Kidney (tissue), 14 donors: Measurements from ENCODE around the gene NF2. TPM values are rescaled to one million over a fixed set of nuclear protein-coding genes. Genes with fewer than 3 reads are reported as not detected.

Experiments
- DNase-seq, 5 donors: peaks; one replicate each; pipeline ENCODE4 v3.0.0-alpha.2; 2013 to 2020
- FAIRE-seq: peaks from 2 replicates; lab custom pipeline; 2012; peaks lifted over from hg19 to GRCh38; lab: Jason Lieb, UNC
- H3K27ac ChIP-seq, 2 donors: one replicate each; pipeline ENCODE4 v1.7.0; 2013; ENCODE audit warnings: low read depth in 2 of 2, low read length in 2 of 2, inconsistent platforms in 1 of 2
- H3K27me3 ChIP-seq: one replicate; pipeline ENCODE4 v1.7.1; 2013; ENCODE audit warnings: low read length, inconsistent platforms; ENCODE audit not compliant: control insufficient read depth, insufficient read depth
- H3K36me3 ChIP-seq, 3 donors: one replicate each; pipeline versions ENCODE4 v1.7.0 to v1.7.1; 2013; ENCODE audit warnings: low read length in 3 of 3, control low read depth in 1 of 3, inconsistent platforms in 1 of 3; ENCODE audit not compliant: insufficient read depth in 3 of 3, control insufficient read depth in 2 of 3
- H3K4me1 ChIP-seq, 3 donors: one replicate each; pipeline versions ENCODE4 v1.7.0 to v1.7.1; 2013; ENCODE audit warnings: low read length in 3 of 3, inconsistent platforms in 1 of 3, low read depth in 1 of 3; ENCODE audit not compliant: control insufficient read depth in 2 of 3, insufficient read depth in 2 of 3
- H3K4me3 ChIP-seq, 3 donors: one replicate each; pipeline versions ENCODE4 v1.7.0 to v1.8.1; 2013; ENCODE audit warnings: low read length in 3 of 3, control low read depth in 1 of 3, inconsistent platforms in 1 of 3
- H3K9ac ChIP-seq, 3 donors: one replicate each; pipeline versions ENCODE4 v1.7.0 to v1.7.1; 2013; ENCODE audit warnings: low read length in 3 of 3, control low read depth in 1 of 3, inconsistent platforms in 1 of 3
- H3K9me3 ChIP-seq, 3 donors: one replicate each; pipeline versions ENCODE4 v1.7.0 to v1.7.1; 2013; ENCODE audit warnings: low read length in 3 of 3, control low read depth in 1 of 3, inconsistent platforms in 1 of 3; ENCODE audit not compliant: control insufficient read depth in 2 of 3, insufficient read depth in 1 of 3
- CTCF ChIP-seq: IDR thresholded peaks from 3 replicates; pipeline ENCODE4 v1.5.1; 2012; ENCODE audit warnings: mild to moderate bottlenecking, moderate library complexity, borderline replicate concordance; ENCODE audit not compliant: insufficient read depth; ENCODE audit errors: extremely low read depth
- intact Hi-C: fragments of 100-400 bp; cut with DNase I; formaldehyde crosslinking; loops from one replicate; pipeline ENCODE4 v1.11.1; 2022
- polyA plus RNA-seq: library from polyadenylated mRNA; stranded (reverse); fragments of 350-450 nt; fragmentation: Illumina TruSeq; extraction: RNeasy Lipid Tissue Mini Kit (QIAGEN cat#74804); gene quantifications from one replicate; pipeline ENCODE4 v1.2.3, GENCODE V29; 2014; ENCODE audit warnings: low read depth, low replicate concordance; ENCODE audit not compliant: insufficient read depth
- total RNA-seq: library from RNA; stranded (reverse); fragmentation: NEBNext Ultra II Directional; extraction: Animal tissue kit (Norgen Biotek cat#: 25700); gene quantifications from one replicate; pipeline ENCODE4 v1.2.1, GENCODE V29; 2021
- donor health status: control.
- donor health status: control.
- donor health status: control.
- donor health status: control.
- donor health status: control.
- donor health status: DM: yes; HTN: yes; CAD: no.
- donor health status: Normal renal cell carcinoma (clear cell type).

The NF2 gene
- total and polyA plus RNA-seq, 2 donors from 2014 or later: 15.4 to 60.6 TPM

- H3K27ac ChIP-seq: no peak overlapping the region
- DNase-seq (no peak), FAIRE-seq (no peak)
- H3K27me3 ChIP-seq: no peaks in the 10 kb centered on the region
- no peaks in the 10 kb centered on the region for H3K36me3 ChIP-seq
- H3K4me3 ChIP-seq: no peak overlapping the region
- no peak for TF ChIP-seq CTCF
- no peaks in the 10 kb centered on the region for H3K9me3 ChIP-seq
- peaks cover 0 to 18% (median 17%) of the 10 kb centered on the region in 3 donors for H3K4me1 ChIP-seq
- no peak overlapping the region for H3K9ac ChIP-seq
- intact Hi-C loops: no loop called here
Observed at GRCh38 chr22:29626497-29627195, 23.2 kb downstream of the NF2 start.

GRCh38 chr22:29627196-29627535 lies 23.7 kb downstream of the NF2 start:
- H3K36me3 ChIP-seq: no peaks in the 10 kb centered on the region
- intact Hi-C loops: no loop called here
- TF ChIP-seq CTCF: no peak
- no peak overlapping the region for H3K9ac ChIP-seq
- H3K27me3 ChIP-seq: no peaks in the 10 kb centered on the region
- H3K27ac ChIP-seq: no peak overlapping the region
- no peak for DNase-seq
- H3K4me1 ChIP-seq: peaks cover 0 to 17% (median 12%) of the 10 kb centered on the region in 3 donors
- no peaks in the 10 kb centered on the region for H3K9me3 ChIP-seq
- no peak for FAIRE-seq
- no peak overlapping the region for H3K4me3 ChIP-seq

GRCh38 chr22:29628996-29629902 lies 25.8 kb downstream of the NF2 start:
- Histone ChIP-seq H3K27ac (no peak overlapping the region), H3K36me3 (no peaks in the 10 kb centered on the region), H3K9me3 (no peaks in the 10 kb centered on the region), H3K4me1 (peaks cover 0 to 10% (median 4%) of the 10 kb centered on the region in 3 donors), H3K9ac (no peak overlapping the region), H3K4me3 (no peak overlapping the region), H3K27me3 (no peaks in the 10 kb centered on the region)
- no peak for FAIRE-seq
- intact Hi-C loops: no loop called here
- TF ChIP-seq CTCF: no peak
- DNase-seq: no peak
